ENCODE results near the gene PATJ. TPM values are rescaled to one million over a fixed set of nuclear protein-coding genes. Genes with fewer than 3 reads are reported as not detected.

Gene PATJ
- total RNA-seq, 1 donor from 2014 or later = 56.2 TPM

GRCh38 chr1:62025892-62026291 lies 283.6 kb downstream of the PATJ start:
- H3K36me3 ChIP-seq = no peaks in the 10 kb centered on the region

GRCh38 chr1:62029704-62030103 lies 287.4 kb downstream of the PATJ start:
- H3K36me3 ChIP-seq = no peaks in the 10 kb centered on the region
- H3K4me3 ChIP-seq = no peak overlapping the region
- DNase-seq = no peak
- no peaks in the 10 kb centered on the region for H3K9me3 ChIP-seq
- no peaks in the 10 kb centered on the region for H3K27me3 ChIP-seq
- no peaks in the 10 kb centered on the region for H3K4me1 ChIP-seq
- H3K27ac ChIP-seq = no peak overlapping the region
- no peak for TF ChIP-seq CTCF (IDR thresholded peaks at IDR 0.05)
- no peak for ATAC-seq
- intact Hi-C loops (cut with DNase I) = no loop called here

More at GRCh38 chr1:62025892-62026291, 283.6 kb downstream of the PATJ start:
- H3K27ac ChIP-seq = no peak overlapping the region
- no peaks in the 10 kb centered on the region for H3K27me3 ChIP-seq
- H3K4me1 ChIP-seq = no peaks in the 10 kb centered on the region
- DNase-seq (no peak), ATAC-seq (no peak)
- no peak for TF ChIP-seq CTCF (IDR thresholded peaks at IDR 0.05)
- intact Hi-C loops (cut with DNase I) = no loop called here
- no peak overlapping the region for H3K4me3 ChIP-seq
- H3K9me3 ChIP-seq = no peaks in the 10 kb centered on the region

- H3K9me3 ChIP-seq = no peaks in the 10 kb centered on the region
- no peak for ATAC-seq
Observed at GRCh38 chr1:62034790-62035189, 292.5 kb downstream of the PATJ start.

GRCh38 chr1:62037274-62037673 lies 295.0 kb downstream of the PATJ start:
- TF ChIP-seq CTCF (IDR thresholded peaks at IDR 0.05) = no peak
- no peaks in the 10 kb centered on the region for H3K27me3 ChIP-seq
- intact Hi-C loops (cut with DNase I) = no loop called here
- H3K4me3 ChIP-seq = no peak overlapping the region
- H3K4me1 ChIP-seq = no peaks in the 10 kb centered on the region
- no peak for ATAC-seq
- no peaks in the 10 kb centered on the region for H3K9me3 ChIP-seq
- no peaks in the 10 kb centered on the region for H3K36me3 ChIP-seq
- DNase-seq = no peak
- no peak overlapping the region for H3K27ac ChIP-seq

More at GRCh38 chr1:62034790-62035189, 292.5 kb downstream of the PATJ start:
- H3K4me1 ChIP-seq = no peaks in the 10 kb centered on the region
- DNase-seq = no peak
- no peak overlapping the region for H3K4me3 ChIP-seq
- intact Hi-C loops (cut with DNase I) = no loop called here
- no peaks in the 10 kb centered on the region for H3K36me3 ChIP-seq
- no peak overlapping the region for H3K27ac ChIP-seq
- H3K27me3 ChIP-seq = no peaks in the 10 kb centered on the region
- TF ChIP-seq CTCF (IDR thresholded peaks at IDR 0.05) = no peak

- intact Hi-C loops (cut with DNase I) = no loop called here
- no peaks in the 10 kb centered on the region for H3K27me3 ChIP-seq
- ATAC-seq (no peak), DNase-seq (no peak)
- H3K36me3 ChIP-seq = no peaks in the 10 kb centered on the region
- H3K4me1 ChIP-seq = no peaks in the 10 kb centered on the region
- no peak overlapping the region for H3K27ac ChIP-seq
- no peaks in the 10 kb centered on the region for H3K9me3 ChIP-seq
- TF ChIP-seq CTCF (IDR thresholded peaks at IDR 0.05) = no peak
- no peak overlapping the region for H3K4me3 ChIP-seq
Observed at GRCh38 chr1:62038594-62039284, 296.5 kb downstream of the PATJ start.

- DNase-seq (no peak), ATAC-seq (no peak)
- Histone ChIP-seq H3K36me3 (no peaks in the 10 kb centered on the region), H3K27ac (no peak overlapping the region), H3K4me1 (no peaks in the 10 kb centered on the region), H3K27me3 (no peaks in the 10 kb centered on the region), H3K9me3 (no peaks in the 10 kb centered on the region), H3K4me3 (no peak overlapping the region)
- no peak for TF ChIP-seq CTCF (IDR thresholded peaks at IDR 0.05)
- intact Hi-C loops (cut with DNase I) = no loop called here
Observed at GRCh38 chr1:62040450-62040849, 298.2 kb downstream of the PATJ start.

All from upper lobe of right lung (tissue), 1 donor.